Stimulated activated CD8-positive, alpha-beta memory T cell treated with anti-CD3 and anti-CD28 coated beads, Interleukin-15, amount 100 ng/mL, for 48 hours (primary cell): ENCODE data around the gene LRRTM4.

Experiments
- DNase-seq, 2 donors: peaks; one replicate each; pipeline ENCODE4 v3.0.0-alpha.2; 2020; ENCODE audit warnings: low read depth in 2 of 2

The LRRTM4 gene

GRCh38 chr2:76997296-76997695 lies 524.9 kb downstream of the LRRTM4 start:
- DNase-seq = no peak

GRCh38 chr2:76985387-76986136 lies 536.6 kb downstream of the LRRTM4 start:
- no peak for DNase-seq

DNA sequence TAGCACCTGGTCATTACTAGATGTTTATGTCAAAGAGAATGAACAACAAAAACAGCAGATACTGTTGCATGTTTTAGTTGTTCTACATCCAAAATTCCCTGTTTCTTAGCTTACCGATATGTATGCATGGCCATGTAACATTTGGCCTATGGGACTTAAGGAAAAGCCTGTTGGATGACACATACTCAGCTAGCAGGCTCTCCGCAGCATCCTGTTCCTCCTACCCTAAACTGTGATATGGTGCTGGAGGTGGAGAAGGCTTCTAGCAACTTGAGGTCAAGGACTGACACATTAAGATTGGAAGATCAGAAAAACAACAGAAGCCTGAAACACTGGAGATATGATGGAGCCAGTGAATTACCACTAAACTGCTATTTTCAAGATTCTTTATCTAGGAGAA lies 537.8 kb downstream of the LRRTM4 start:
- DNase-seq = no peak

DNA sequence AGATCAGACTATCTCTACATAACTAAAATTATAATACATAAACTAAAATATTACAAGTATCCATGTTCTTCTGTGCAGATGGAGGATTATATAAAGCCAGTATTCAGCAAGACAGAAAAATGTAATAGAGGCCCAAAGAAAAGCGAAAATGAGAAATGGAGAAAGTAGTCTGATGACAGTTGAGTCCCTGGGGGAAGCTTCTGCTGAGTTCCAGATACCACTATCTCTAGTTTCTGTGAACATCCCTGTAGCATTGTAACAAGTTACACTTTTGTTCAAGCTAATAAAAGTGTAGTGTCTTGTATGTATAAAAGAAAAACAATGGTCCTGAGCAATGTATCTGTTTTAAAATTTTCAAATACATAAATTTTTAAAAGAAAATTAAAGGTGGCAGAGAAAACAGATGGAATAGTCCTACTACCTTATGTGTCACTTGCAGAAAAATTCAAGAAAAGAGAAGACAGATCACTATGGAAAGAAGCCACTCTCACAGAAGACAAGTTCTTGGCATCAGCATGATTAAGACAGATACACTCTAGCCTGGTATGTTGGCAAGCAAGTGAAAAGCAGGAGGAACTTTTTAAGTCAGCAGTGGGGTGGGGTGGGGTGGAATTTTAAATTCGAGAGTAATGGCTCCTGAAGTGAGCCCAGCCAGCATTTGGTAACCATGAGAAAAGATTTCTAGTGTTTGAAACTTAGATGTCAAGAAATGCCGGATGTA lies 541.9 kb downstream of the LRRTM4 start:
- DNase-seq = no peak

DNA sequence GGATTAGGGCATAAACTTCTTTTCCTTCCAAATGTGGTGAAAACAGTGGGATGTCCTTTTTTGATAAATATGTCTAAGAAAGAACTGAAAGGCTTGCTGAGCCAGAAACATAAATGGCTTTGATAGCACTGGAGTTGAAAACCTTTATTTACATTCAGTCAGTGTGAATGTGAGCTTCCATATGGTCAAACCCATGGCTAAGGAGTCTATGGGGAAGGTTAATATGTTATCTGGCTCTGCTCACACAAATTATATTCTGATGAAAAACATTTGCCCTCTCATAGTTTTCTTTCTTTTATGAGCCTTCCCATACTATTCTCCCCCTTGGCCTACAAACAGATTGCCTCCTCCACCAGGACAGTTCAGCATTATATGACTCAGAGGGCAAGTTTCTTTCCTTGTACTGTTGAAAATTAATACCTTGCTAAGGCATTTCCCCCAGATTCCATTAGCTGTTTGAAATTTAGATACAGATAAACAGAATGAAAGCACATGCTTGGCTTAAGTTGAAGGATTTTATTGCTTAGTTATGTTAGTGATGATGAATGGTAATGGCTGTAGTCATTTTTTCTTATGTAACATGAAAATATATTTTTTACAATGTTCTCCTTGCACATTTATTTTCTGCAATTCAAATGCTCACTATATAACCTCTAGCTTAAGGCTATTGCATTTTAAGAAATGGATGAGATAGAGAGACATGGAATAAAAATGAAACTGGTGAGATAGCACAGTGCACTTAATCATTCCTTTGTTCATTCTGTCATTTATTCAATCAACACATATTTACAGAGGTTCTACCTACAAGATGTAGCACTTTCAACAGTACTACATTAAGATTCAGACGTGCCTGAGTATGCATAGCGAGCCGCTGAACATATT lies 544.1 kb downstream of the LRRTM4 start:
- DNase-seq = no peak

GRCh38 chr2:76975752-76976151 lies 546.4 kb downstream of the LRRTM4 start:
- DNase-seq = no peak

DNA sequence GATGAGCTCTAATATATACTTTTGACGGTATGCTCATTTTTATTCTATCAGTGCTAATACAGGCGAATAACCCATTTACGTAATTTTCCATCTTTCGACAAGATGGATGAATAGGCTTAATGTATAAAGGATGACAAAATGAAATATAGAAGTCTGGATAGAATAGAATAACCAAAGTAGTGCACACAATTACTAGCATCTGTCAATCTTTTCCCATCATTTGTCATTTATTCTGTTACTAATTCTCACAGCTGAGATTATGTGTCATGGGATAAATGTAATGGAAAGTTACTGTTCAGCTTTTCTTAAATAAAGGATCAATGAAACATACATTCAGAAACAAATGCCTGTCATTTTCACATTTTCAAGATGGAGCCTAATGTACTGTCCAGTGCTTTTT lies 548.6 kb downstream of the LRRTM4 start:
- DNase-seq = no peak

DNA sequence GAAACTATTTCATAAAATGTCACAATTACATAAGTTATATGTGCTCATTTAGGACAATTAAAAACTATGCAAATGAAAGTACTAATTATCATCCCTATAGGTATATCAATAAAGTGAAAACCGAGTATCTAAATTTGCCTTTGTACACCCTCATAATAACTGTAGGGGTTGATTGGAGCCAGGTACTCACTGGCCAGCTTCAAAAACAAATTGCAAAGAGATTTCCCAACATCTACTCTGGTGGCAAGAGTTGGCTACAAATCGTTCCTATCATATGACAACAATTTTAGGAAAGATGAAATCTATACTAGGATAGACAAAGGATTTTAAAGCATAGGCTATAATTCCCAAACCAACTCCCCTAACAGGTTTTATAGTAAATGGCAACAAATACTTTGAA lies 556.4 kb downstream of the LRRTM4 start:
- DNase-seq = no peak

GRCh38 chr2:76958749-76959148 lies 563.4 kb downstream of the LRRTM4 start:
- DNase-seq = no peak

DNA sequence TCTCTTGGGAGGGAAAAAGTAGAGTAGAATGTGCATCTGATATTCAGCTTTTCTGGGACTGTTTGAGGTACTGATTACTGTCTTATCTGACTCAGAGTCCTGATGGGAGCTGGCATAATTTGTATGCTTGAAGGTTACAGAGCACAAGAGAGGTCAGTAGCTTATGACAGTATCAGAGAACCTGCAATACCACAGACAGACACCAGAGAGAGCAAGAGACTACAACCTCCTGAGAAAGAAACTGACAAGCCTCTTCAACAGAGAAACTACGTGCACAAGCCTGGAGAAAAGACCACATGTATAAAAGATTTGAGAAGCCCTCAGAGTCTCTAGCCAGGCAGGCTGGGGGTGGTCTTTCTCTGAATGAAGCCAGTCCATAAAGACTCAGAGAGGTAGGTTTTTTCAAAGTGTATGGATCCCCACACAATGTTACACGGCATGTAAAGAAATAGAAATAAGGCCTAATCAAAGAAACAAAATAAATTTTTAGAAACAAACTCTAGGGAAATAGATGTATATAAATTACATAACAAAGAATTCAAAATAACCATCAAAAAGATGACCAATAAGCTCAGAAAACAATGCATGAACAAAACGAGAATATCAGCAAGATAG lies 568.3 kb downstream of the LRRTM4 start:
- no peak for DNase-seq

- DNase-seq = no peak
These were observed 575.5 kb downstream of the LRRTM4 start for GRCh38 chr2:76946631-76947145.

GRCh38 chr2:76940559-76940958 lies 581.6 kb downstream of the LRRTM4 start:
- DNase-seq = no peak

GRCh38 chr2:76938153-76938552 lies 584.0 kb downstream of the LRRTM4 start:
- no peak for DNase-seq

DNA sequence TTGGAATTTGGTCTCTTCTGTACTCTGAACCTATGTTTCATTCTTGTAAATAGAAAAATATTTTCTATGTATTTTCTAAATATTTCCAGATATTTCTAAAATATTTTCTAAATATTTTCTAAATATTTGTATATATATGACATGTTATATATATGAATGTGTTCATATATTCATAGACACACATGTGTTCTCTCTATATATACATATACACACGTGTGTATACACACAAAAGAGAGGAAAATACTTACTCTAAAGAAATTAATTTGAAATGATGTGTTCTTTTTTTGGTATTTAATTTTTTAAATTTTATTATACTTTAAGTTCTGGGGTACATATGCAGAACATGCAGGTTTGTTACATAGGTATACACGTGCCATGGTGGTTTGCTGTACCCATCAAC lies 589.6 kb downstream of the LRRTM4 start:
- DNase-seq = no peak

- no peak for DNase-seq
These were observed 592.0 kb downstream of the LRRTM4 start for GRCh38 chr2:76930056-76930744.

DNA sequence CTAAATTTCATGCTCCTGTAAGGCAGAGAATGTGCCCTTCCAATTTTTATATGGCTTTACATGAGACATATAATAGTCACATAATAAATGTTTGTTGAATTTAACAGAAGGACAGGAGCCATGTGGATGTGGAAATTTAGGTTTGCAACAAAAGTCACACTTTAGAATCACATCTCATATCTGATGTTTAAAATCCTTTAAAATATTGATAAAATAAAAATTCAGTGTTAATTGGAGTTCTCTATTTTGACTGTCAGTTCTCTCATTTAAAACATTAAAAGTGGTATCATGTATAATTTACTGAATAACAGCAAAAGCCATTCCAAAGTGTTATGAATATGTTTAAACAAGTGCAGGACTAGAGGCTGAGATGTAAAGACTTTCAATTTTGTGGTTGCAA lies 594.1 kb downstream of the LRRTM4 start:
- DNase-seq = no peak

DNA sequence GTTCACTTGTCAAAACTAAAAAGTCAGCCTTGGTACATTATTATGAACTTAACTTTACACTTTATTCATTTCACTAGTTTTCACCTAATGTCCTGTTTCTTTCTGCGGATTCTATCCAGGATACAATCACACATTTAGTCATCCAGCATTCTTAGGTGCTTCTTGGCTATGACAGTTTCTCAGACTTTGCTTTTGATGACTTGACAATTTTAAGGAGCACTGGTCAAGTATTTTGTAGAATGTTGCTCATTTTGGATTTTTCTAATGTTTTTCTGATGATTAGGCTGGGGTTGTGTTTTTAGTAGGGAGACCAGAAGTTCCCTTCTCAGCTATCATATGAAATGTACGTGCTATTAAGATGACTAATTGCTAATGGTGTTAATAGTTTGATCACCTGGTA lies 601.2 kb downstream of the LRRTM4 start:
- DNase-seq = no peak

DNA sequence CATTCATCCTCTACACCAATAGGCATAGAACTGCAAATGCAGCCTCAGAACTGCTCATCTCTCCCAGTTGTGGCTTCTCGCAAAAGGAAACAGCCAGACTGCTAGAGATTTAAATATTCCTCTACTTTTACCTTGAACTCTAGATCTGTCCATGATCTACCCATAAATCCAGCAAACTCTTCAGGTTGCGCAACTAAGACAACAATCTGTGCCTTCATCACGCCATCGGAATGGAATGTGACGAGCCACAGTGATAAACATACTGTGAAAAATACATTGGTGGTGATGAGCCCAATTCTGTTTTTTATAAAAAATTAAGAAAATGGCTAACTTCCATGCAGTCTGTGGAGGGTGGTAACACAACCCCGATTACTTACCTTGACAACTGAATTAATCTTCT lies 626.7 kb downstream of the LRRTM4 start:
- DNase-seq = no peak

- DNase-seq = no peak
These were observed 651.6 kb downstream of the LRRTM4 start for GRCh38 chr2:76870581-76870980.

DNA sequence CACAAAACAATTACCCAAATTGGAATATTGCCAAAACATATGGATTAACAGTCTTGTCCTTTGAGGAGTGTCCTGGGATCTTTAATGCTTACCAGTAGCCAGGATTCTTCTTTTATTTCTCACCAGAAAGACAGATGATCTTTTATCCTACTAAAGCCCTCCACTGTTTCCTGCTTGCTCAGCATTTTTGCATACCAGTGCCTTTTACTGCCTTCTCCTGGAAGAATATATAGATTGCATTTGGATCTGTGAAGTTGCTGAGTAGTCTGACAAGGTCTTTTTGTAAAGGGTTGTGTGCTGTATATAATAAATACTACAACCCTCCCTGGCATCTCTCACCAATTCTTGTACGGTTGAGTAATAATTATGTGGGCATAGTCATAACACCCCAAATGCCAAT lies 652.2 kb downstream of the LRRTM4 start:
- DNase-seq = no peak

DNA sequence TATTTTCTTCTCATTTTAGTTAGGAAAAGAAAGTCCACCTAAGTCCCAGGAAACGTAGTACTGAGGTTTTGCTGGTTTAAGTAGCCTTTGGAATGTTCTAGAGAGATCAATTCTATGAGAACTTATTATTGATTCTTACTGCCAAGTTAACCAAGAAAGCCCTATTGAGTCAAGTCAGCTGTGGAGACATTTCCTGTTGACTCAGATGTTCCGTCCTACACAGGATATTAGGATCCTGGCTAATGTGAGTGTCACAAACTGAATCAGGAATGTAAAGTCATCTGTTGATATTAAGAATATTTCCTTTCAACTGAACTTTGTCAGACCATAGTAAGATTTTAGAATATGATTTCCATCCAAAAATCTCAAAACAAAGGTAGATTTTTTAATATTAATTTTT lies 654.3 kb downstream of the LRRTM4 start:
- no peak for DNase-seq
